Endodermal cell (in vitro differentiated cells): Measurements from ENCODE around the gene TXNL4B. TPM values are rescaled to one million over a fixed set of nuclear protein-coding genes. Genes with fewer than 3 reads are reported as not detected.
A peak's percentile ranks its signal among the peaks of the same experiment; 100 is the strongest.

Experiments
- DNase-seq: peaks from one replicate; pipeline ENCODE4 v3.0.0-alpha.2; 2017
- H3K27ac ChIP-seq: 2 replicates; pipeline ENCODE4 v1.5.1; 2013; ENCODE audit warnings: mild to moderate bottlenecking, low read depth, low read length, moderate library complexity
- H3K27me3 ChIP-seq: 2 replicates; pipeline ENCODE4 v1.6.1; 2013; ENCODE audit warnings: mild to moderate bottlenecking, low read length, moderate library complexity; ENCODE audit not compliant: insufficient read depth, control insufficient read depth, poor library complexity, severe bottlenecking
- H3K36me3 ChIP-seq: 2 replicates; pipeline ENCODE4 v1.7.0; 2013; ENCODE audit warnings: mild to moderate bottlenecking, low read length, moderate library complexity; ENCODE audit not compliant: control insufficient read depth, insufficient read depth
- H3K4me1 ChIP-seq: one replicate; pipeline ENCODE4 v1.7.0; 2013; ENCODE audit warnings: low read length; ENCODE audit not compliant: control insufficient read depth, insufficient read depth
- H3K4me3 ChIP-seq: 2 replicates; pipeline ENCODE4 v1.5.1; 2013; ENCODE audit warnings: mild to moderate bottlenecking, low read length, moderate library complexity
- H3K9ac ChIP-seq: 2 replicates; pipeline ENCODE4 v1.6.1; 2013; ENCODE audit warnings: mild to moderate bottlenecking, low read length, moderate library complexity; ENCODE audit not compliant: poor library complexity, severe bottlenecking; ENCODE audit errors: extremely low read depth
- H3K9me3 ChIP-seq: 2 replicates; pipeline ENCODE4 v1.6.1; 2013; ENCODE audit warnings: mild to moderate bottlenecking, low read length, moderate library complexity; ENCODE audit not compliant: control insufficient read depth
- H3K27ac Mint-ChIP-seq: 2 replicates; pipeline ENCODE4 v1.8.0; 2020; ENCODE audit warnings: mixed read lengths
- H3K27me3 Mint-ChIP-seq: 2 replicates; pipeline ENCODE4 v1.8.0; 2021; ENCODE audit warnings: mild to moderate bottlenecking, mixed read lengths; ENCODE audit not compliant: insufficient read depth
- H3K36me3 Mint-ChIP-seq: 2 replicates; pipeline ENCODE4 v1.8.0; 2020; ENCODE audit warnings: low read depth, mixed read lengths
- H3K4me1 Mint-ChIP-seq: 2 replicates; pipeline ENCODE4 v1.8.0; 2020; ENCODE audit warnings: mixed read lengths
- H3K4me3 Mint-ChIP-seq: 2 replicates; pipeline ENCODE4 v1.8.0; 2020; ENCODE audit warnings: mild to moderate bottlenecking, moderate library complexity, mixed read lengths
- H3K9me3 Mint-ChIP-seq: 2 replicates; pipeline ENCODE4 v1.8.0; 2020; ENCODE audit warnings: mild to moderate bottlenecking, mixed read lengths
- CTCF ChIP-seq: fragments of 200-600 bp; sonication (generic); conservative IDR thresholded peaks from 2 replicates; pipeline ENCODE4 v1.5.0; 2021; ENCODE audit warnings: antibody characterized with exemption, mild to moderate bottlenecking
- WGBS, 2 experiments: methylation state at CpG; one replicate each; pipeline versions ENCODE4 v1.1.5 to v1.1.7; 2013; ENCODE audit warnings: missing lambda C conversion rate in 2 of 2, mixed read lengths in 1 of 2; ENCODE audit not compliant: insufficient coverage in 1 of 2, insufficient read length in 1 of 2; 5-methylcytosine and 5-hydroxymethylcytosine counted together
- total RNA-seq, 2 donors: library from RNA; stranded (reverse); fragmentation: NEBNext Ultra II Directional in 1 of 2; extraction: Animal tissue kit (Norgen Biotek cat#: 25700) in 1 of 2; gene quantifications; 2 replicates in 1 of 2; 3 replicates in 1 of 2; pipeline ENCODE4 v1.2.1, GENCODE V29; 2021

Gene TXNL4B
- total RNA-seq, 2 donors from 2014 or later = 10.6 to 13.1 TPM

GRCh38 chr16:72099377-72099818 lies 6.0 kb upstream of the TXNL4B start:
- no peaks in the 10 kb centered on the region for H3K27me3 Mint-ChIP-seq
- WGBS, 2 experiments = 68 to 77% methylated on average over 11 to 12 of the region's 12 CpGs

GRCh38 chr16:72098936-72099335 lies 5.5 kb upstream of the TXNL4B start:
- no peak for TF ChIP-seq CTCF
- Histone ChIP-seq H3K27me3 (no peaks in the 10 kb centered on the region), H3K4me1 (peaks cover 10% of the 10 kb centered on the region), H3K36me3 (peaks cover 76% of the 10 kb centered on the region), H3K27ac (no peak overlapping the region), H3K4me3 (no peak overlapping the region), H3K9me3 (no peaks in the 10 kb centered on the region), H3K9ac (no peak overlapping the region)
- Mint-ChIP-seq H3K27ac (no peak overlapping the region), H3K27me3 (no peaks in the 10 kb centered on the region), H3K36me3 (peaks cover 72% of the 10 kb centered on the region), H3K4me1 (peaks cover 11% of the 10 kb centered on the region), H3K4me3 (no peak overlapping the region), H3K9me3 (no peaks in the 10 kb centered on the region)
- 82 to 89% methylated on average over 8 to 15 of the region's 15 CpGs for WGBS, 2 experiments
- DNase-seq = peak; percentile 78

More at GRCh38 chr16:72099377-72099818, 6.0 kb upstream of the TXNL4B start:
- Mint-ChIP-seq H3K4me3 (no peak overlapping the region), H3K9me3 (no peaks in the 10 kb centered on the region), H3K36me3 (peaks cover 76% of the 10 kb centered on the region), H3K27ac (peak overlapping the region; percentile 44), H3K4me1 (peaks cover 9% of the 10 kb centered on the region)
- Histone ChIP-seq H3K36me3 (peaks cover 81% of the 10 kb centered on the region), H3K27ac (no peak overlapping the region), H3K4me3 (no peak overlapping the region), H3K27me3 (no peaks in the 10 kb centered on the region), H3K9ac (no peak overlapping the region), H3K9me3 (no peaks in the 10 kb centered on the region), H3K4me1 (peaks cover 10% of the 10 kb centered on the region)
- TF ChIP-seq CTCF = peak; percentile 79
- DNase-seq = peak; percentile 90

- H3K27ac ChIP-seq = peak overlapping the region; percentile 79
- Mint-ChIP-seq H3K36me3 (peaks cover 40% of the 10 kb centered on the region), H3K27ac (peak overlapping the region; percentile 98), H3K4me3 (peak overlapping the region; percentile 96), H3K9me3 (no peaks in the 10 kb centered on the region), H3K4me1 (peaks cover 16% of the 10 kb centered on the region), H3K27me3 (no peaks in the 10 kb centered on the region)
- no peaks in the 10 kb centered on the region for H3K27me3 ChIP-seq
- no peaks in the 10 kb centered on the region for H3K9me3 ChIP-seq
- H3K36me3 ChIP-seq = peaks cover 45% of the 10 kb centered on the region
- whole genome bisulfite sequencing, 2 experiments = 3 to 7% methylated on average over 5 to 11 of the region's 11 CpGs
- peaks cover 14% of the 10 kb centered on the region for H3K4me1 ChIP-seq
- H3K9ac ChIP-seq = peak overlapping the region; percentile 84
- peak overlapping the region; percentile 92 for H3K4me3 ChIP-seq
- TF ChIP-seq CTCF = no peak
- DNase-seq = no peak
These were observed 818 bp upstream of the TXNL4B start for GRCh38 chr16:72094266-72094610.
